ENCODE measurements around the gene PIGT.

- no peak for TF ChIP-seq POLR2A (IDR thresholded peaks at IDR 0.05)
- TF ChIP-seq, protein P1, sequence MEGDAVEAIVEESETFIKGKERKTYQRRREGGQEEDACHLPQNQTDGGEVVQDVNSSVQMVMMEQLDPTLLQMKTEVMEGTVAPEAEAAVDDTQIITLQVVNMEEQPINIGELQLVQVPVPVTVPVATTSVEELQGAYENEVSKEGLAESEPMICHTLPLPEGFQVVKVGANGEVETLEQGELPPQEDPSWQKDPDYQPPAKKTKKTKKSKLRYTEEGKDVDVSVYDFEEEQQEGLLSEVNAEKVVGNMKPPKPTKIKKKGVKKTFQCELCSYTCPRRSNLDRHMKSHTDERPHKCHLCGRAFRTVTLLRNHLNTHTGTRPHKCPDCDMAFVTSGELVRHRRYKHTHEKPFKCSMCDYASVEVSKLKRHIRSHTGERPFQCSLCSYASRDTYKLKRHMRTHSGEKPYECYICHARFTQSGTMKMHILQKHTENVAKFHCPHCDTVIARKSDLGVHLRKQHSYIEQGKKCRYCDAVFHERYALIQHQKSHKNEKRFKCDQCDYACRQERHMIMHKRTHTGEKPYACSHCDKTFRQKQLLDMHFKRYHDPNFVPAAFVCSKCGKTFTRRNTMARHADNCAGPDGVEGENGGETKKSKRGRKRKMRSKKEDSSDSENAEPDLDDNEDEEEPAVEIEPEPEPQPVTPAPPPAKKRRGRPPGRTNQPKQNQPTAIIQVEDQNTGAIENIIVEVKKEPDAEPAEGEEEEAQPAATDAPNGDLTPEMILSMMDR (IDR thresholded peaks at IDR 0.05): no peak
- no peak for TF ChIP-seq EP300 (IDR thresholded peaks at IDR 0.05)
These were observed 5.1 kb upstream of the PIGT start for GRCh38 chr20:45410887-45411286.
